HepG2 (cell line): ENCODE data around the gene FN1. TPM values are rescaled to one million over a fixed set of nuclear protein-coding genes. Genes with fewer than 3 reads are reported as not detected.

Experiments used
- AGO2 ChIP-seq: fragments of 200-400 bp; formaldehyde crosslinking; optimal IDR thresholded peaks from 2 replicates; pipeline ENCODE3; 2017; ENCODE audit warnings: mild to moderate bottlenecking, low read depth, low read length, moderate library complexity
- ARNT ChIP-seq: fragments of 450-650 bp; IDR thresholded peaks from 2 replicates; pipeline ENCODE4 v1.6.1; 2017
- ATM ChIP-seq: fragments of 450-650 bp; IDR thresholded peaks from 2 replicates; pipeline ENCODE4 v1.7.1; 2017; ENCODE audit warnings: mild to moderate bottlenecking, borderline replicate concordance
- DZIP1 ChIP-seq: sonication (generic); formaldehyde crosslinking; IDR thresholded peaks from 2 replicates; pipeline ENCODE4 v1.5.0; 2020; ENCODE audit warnings: mild to moderate bottlenecking, missing genetic modification reagents
- FOSL2 ChIP-seq: sonication (generic); formaldehyde crosslinking; IDR thresholded peaks from 2 replicates; pipeline ENCODE4 v1.4.0; 2020; ENCODE audit warnings: missing genetic modification reagents
- GATAD1 ChIP-seq: IDR thresholded peaks from 2 replicates; pipeline ENCODE4 v1.6.1; 2016; ENCODE audit warnings: missing genetic modification reagents, missing compliant biosample characterization
- IRX3 ChIP-seq: sonication (generic); formaldehyde crosslinking; IDR thresholded peaks from 2 replicates; pipeline ENCODE4 v1.8.1; 2023; ENCODE audit warnings: mild to moderate bottlenecking, low read depth, missing genetic modification reagents, borderline replicate concordance
- JDP2 ChIP-seq: sonication (generic); formaldehyde crosslinking; IDR thresholded peaks from 2 replicates; pipeline ENCODE4 v1.8.1; 2022; ENCODE audit warnings: missing genetic modification reagents, borderline replicate concordance
- KAT2B ChIP-seq: fragments of 150-350 bp; IDR thresholded peaks from 2 replicates; pipeline ENCODE4 v1.6.1; 2014; ENCODE audit warnings: low read depth, low read length, borderline replicate concordance
- KAT7 ChIP-seq: IDR thresholded peaks from 2 replicates; pipeline ENCODE4 v1.6.1; 2018; ENCODE audit warnings: borderline replicate concordance, missing compliant biosample characterization
- MEF2D ChIP-seq: sonication (generic); formaldehyde crosslinking; IDR thresholded peaks from 2 replicates; pipeline ENCODE4 v1.5.1; 2020; ENCODE audit warnings: mild to moderate bottlenecking, missing genetic modification reagents
- MLX ChIP-seq: IDR thresholded peaks from 2 replicates; pipeline ENCODE4 v1.6.1; 2016
- MTF1 ChIP-seq: sonication (generic); formaldehyde crosslinking; IDR thresholded peaks from 2 replicates; pipeline ENCODE4 v1.5.0; 2020; ENCODE audit warnings: missing genetic modification reagents
- MTF2 ChIP-seq: sonication (generic); formaldehyde crosslinking; IDR thresholded peaks from 2 replicates; pipeline ENCODE4 v1.5.0; 2020; ENCODE audit warnings: missing genetic modification reagents, borderline replicate concordance
- NCOR1 ChIP-seq: fragments of 200-600 bp; sonication (generic); IDR thresholded peaks from 2 replicates; pipeline ENCODE4 v1.7.0; 2017; ENCODE audit warnings: antibody characterized with exemption, low read length, borderline replicate concordance
- NFYC ChIP-seq: IDR thresholded peaks from 2 replicates; pipeline ENCODE4 v1.6.1; 2016; ENCODE audit warnings: missing genetic modification reagents, missing compliant biosample characterization
- ONECUT2 ChIP-seq: sonication (generic); formaldehyde crosslinking; IDR thresholded peaks from 2 replicates; pipeline ENCODE4 v1.4.0; 2020; ENCODE audit warnings: missing genetic modification reagents
- PAF1 ChIP-seq: IDR thresholded peaks from 2 replicates; pipeline ENCODE4 v1.6.1; 2016; ENCODE audit warnings: missing genetic modification reagents, missing compliant biosample characterization
- POLR2AphosphoS2 ChIP-seq: IDR thresholded peaks from 2 replicates; pipeline ENCODE4 v1.6.1; 2011; ENCODE audit warnings: low read depth, low read length, improper control_type of control experiment
- SP1 ChIP-seq, 2 experiments: fragments of 450-650 bp in 1 of 2; sonication (generic) in 1 of 2; formaldehyde crosslinking in 1 of 2; IDR thresholded peaks; 2 replicates each; pipeline versions ENCODE4 v1.4.0 to v1.6.1; 2016 to 2020; ENCODE audit warnings: missing genetic modification reagents in 1 of 2
- SSRP1 ChIP-seq: IDR thresholded peaks from 2 replicates; pipeline ENCODE4 v1.6.1; 2016; ENCODE audit warnings: control low read depth
- TFDP1 ChIP-seq: IDR thresholded peaks from 2 replicates; pipeline ENCODE4 v1.6.1; 2016; ENCODE audit warnings: missing compliant biosample characterization, missing genetic modification reagents, borderline replicate concordance
- TFDP2 ChIP-seq: sonication (generic); formaldehyde crosslinking; IDR thresholded peaks from 2 replicates; pipeline ENCODE4 v1.4.0; 2020; ENCODE audit warnings: missing genetic modification reagents
- XRCC5 ChIP-seq: fragments of 200-400 bp; formaldehyde crosslinking; optimal IDR thresholded peaks from 2 replicates; pipeline ENCODE3; 2017; ENCODE audit warnings: mild to moderate bottlenecking, low read length
- ZNF468 ChIP-seq: sonication (generic); formaldehyde crosslinking; IDR thresholded peaks from 2 replicates; pipeline ENCODE4 v1.8.0; 2022; ENCODE audit warnings: mild to moderate bottlenecking, moderate library complexity, missing genetic modification reagents
- ZNF557 ChIP-seq: sonication (generic); formaldehyde crosslinking; IDR thresholded peaks from 2 replicates; pipeline ENCODE4 v1.4.0; 2020; ENCODE audit warnings: missing genetic modification reagents
- ZNF605 ChIP-seq: sonication (generic); formaldehyde crosslinking; IDR thresholded peaks from 2 replicates; pipeline ENCODE4 v1.8.0; 2022; ENCODE audit warnings: mild to moderate bottlenecking, missing genetic modification reagents
- ZNF780A ChIP-seq: sonication (generic); formaldehyde crosslinking; IDR thresholded peaks from 2 replicates; pipeline ENCODE4 v1.8.0; 2022; ENCODE audit warnings: mild to moderate bottlenecking, missing genetic modification reagents, moderate library complexity
- ZNF841 ChIP-seq: sonication (generic); formaldehyde crosslinking; IDR thresholded peaks from 2 replicates; pipeline ENCODE4 v1.8.1; 2023; ENCODE audit warnings: missing genetic modification reagents, borderline replicate concordance
- polyA plus RNA-seq, 8 experiments: library from polyadenylated mRNA; depleted of rRNA in 3 of 8; stranded (reverse) in 7 of 8; unstranded in 1 of 8; fragments of >200 nt; fragmentation: Illumina TruSeq in 4 of 8; extraction: Trizol in 4 of 8; gene quantifications; 2 replicates each; pipeline versions ENCODE4 v1.2.1 to v1.2.3, GENCODE V29; 2011 to 2016; ENCODE audit warnings: low read depth in 4 of 8, missing spikeins in 1 of 8, mixed read lengths in 1 of 8; ENCODE audit not compliant: insufficient read depth in 1 of 8
- total RNA-seq, 5 experiments: library from RNA; depleted of rRNA; stranded (reverse); fragments of >200 nt; fragmentation: Illumina TruSeq; extraction: Trizol; gene quantifications; 2 replicates each; pipeline ENCODE4 v1.2.3, GENCODE V29; 2016; ENCODE audit warnings: low read depth in 1 of 5

The FN1 gene
- total and polyA plus RNA-seq, 2 of the 13 experiments (the other 11 are each of a cell fraction or from before 2014, with no cell fraction given) = 1,847 to 6,471 TPM

- TF ChIP-seq DZIP1 (no peak), ATM (no peak), TFDP2 (CRISPR knock-in tag) (no peak), MTF2 (no peak), XRCC5 (no peak), AGO2 (no peak), TFDP1 (CRISPR knock-in tag) (no peak), KAT2B (no peak), SP1 (IDR thresholded peaks at IDR 0.05) (no peak), SP1 (CRISPR knock-in tag; IDR thresholded peaks at IDR 0.05) (0 out of 2 replicates have a peak, but pooled peaks have one; percentile 26), FOSL2 (peak; percentile 63), ARNT (no peak), NFYC (CRISPR knock-in tag) (no peak), ONECUT2 (0 out of 2 replicates have a peak, but pooled peaks have one; percentile 27), POLR2AphosphoS2 (0 out of 2 replicates have a peak, but pooled peaks have one; percentile 28), JDP2 (CRISPR knock-in tag) (no peak), ZNF841 (CRISPR knock-in tag) (no peak), PAF1 (peak; percentile 89), ZNF557 (CRISPR knock-in tag) (no peak), NCOR1 (no peak), KAT7 (CRISPR knock-in tag) (no peak), GATAD1 (no peak), ZNF780A (no peak), ZNF605 (CRISPR knock-in tag) (no peak), ZNF468 (CRISPR knock-in tag) (no peak), SSRP1 (CRISPR knock-in tag) (peak; percentile 90; the same call in 1 of the 2 replicates), MLX (no peak), MTF1 (no peak), IRX3 (CRISPR knock-in tag) (no peak), MEF2D (CRISPR knock-in tag) (no peak)
Measured at GRCh38 chr2:215391531-215391930, 44.3 kb downstream of the FN1 start (continued).
